ENCODE results near the gene ARHGEF28.

GRCh38 chr5:73943397-73943796 lies 317.4 kb downstream of the ARHGEF28 start:
- TF ChIP-seq CTCF (IDR thresholded peaks at IDR 0.05), result no peak
- no peak for TF ChIP-seq EZH2 (IDR thresholded peaks at IDR 0.05)
